CD4-positive, alpha-beta T cell (primary cell): ENCODE results near the gene PTTG1IP. TPM values are rescaled to one million over a fixed set of nuclear protein-coding genes. Genes with fewer than 3 reads are reported as not detected.
A peak's percentile ranks its signal among the peaks of the same experiment; 100 is the strongest.

Source experiments
- ATAC-seq: fragments of 200-7000 bp; cut with Tn5 transposase; one replicate; pipeline ENCODE4 v1.10.0; 2022; ENCODE audit warnings: mild to moderate bottlenecking; ENCODE audit not compliant: poor library complexity
- CTCF ChIA-PET: fragments of 350-600 bp; sonication (Branson Sonifier 250); formaldehyde crosslinking; loops from one replicate; lab custom pipeline; 2021; ENCODE audit warnings: antibody characterized with exemption, inconsistent platforms; lab: Charles Lee
- POLR2A ChIA-PET: fragments of 350-600 bp; sonication (Branson Sonifier 250); formaldehyde crosslinking; loops from one replicate; lab custom pipeline; 2021; ENCODE audit warnings: antibody characterized with exemption, inconsistent platforms; lab: Charles Lee
- DNase-seq, 14 experiments: peaks; one replicate each; pipeline ENCODE4 v3.0.0-alpha.2; 2013 to 2020; ENCODE audit warnings: mixed read lengths in 2 of 14
- H3K27ac ChIP-seq, 2 donors: one replicate each; pipeline versions ENCODE4 v1.5.1 to v1.7.0; 2013; ENCODE audit warnings: low read length in 2 of 2, low read depth in 1 of 2, mild to moderate bottlenecking in 1 of 2
- H3K27me3 ChIP-seq, 2 experiments: 1 replicate in 1 of 2; 2 replicates in 1 of 2; pipeline versions ENCODE4 v1.6.1 to v1.7.0; 2013; ENCODE audit warnings: low read length in 2 of 2, control low read depth in 1 of 2, mild to moderate bottlenecking in 1 of 2, moderate library complexity in 1 of 2; ENCODE audit not compliant: insufficient read depth in 2 of 2, control insufficient read depth in 1 of 2
- H3K36me3 ChIP-seq: one replicate; pipeline ENCODE4 v1.6.1; 2013; ENCODE audit warnings: low read length, control low read depth; ENCODE audit not compliant: insufficient read depth
- H3K4me1 ChIP-seq: one replicate; pipeline ENCODE4 v1.6.1; 2013; ENCODE audit warnings: low read length, control low read depth; ENCODE audit not compliant: insufficient read depth
- H3K4me3 ChIP-seq: one replicate; pipeline ENCODE4 v1.5.1; 2013; ENCODE audit warnings: mild to moderate bottlenecking, low read length, moderate library complexity
- H3K9me3 ChIP-seq, 2 experiments: 1 replicate in 1 of 2; 2 replicates in 1 of 2; pipeline versions ENCODE4 v1.6.1 to v1.7.0; 2013; ENCODE audit warnings: low read length in 2 of 2, mild to moderate bottlenecking in 2 of 2, control low read depth in 1 of 2, moderate library complexity in 1 of 2; ENCODE audit not compliant: control insufficient read depth in 1 of 2, insufficient read depth in 1 of 2
- H3K27ac Mint-ChIP-seq: one replicate; pipeline ENCODE4 v1.8.0; 2020; ENCODE audit warnings: mixed read lengths
- H3K27me3 Mint-ChIP-seq: one replicate; pipeline ENCODE4 v1.8.0; 2021; ENCODE audit warnings: mixed read lengths
- H3K36me3 Mint-ChIP-seq: one replicate; pipeline ENCODE4 v1.8.0; 2021; ENCODE audit warnings: low read depth, mixed read lengths
- H3K4me1 Mint-ChIP-seq: one replicate; pipeline ENCODE4 v1.8.0; 2021; ENCODE audit warnings: low read depth, mixed read lengths
- H3K4me3 Mint-ChIP-seq: one replicate; pipeline ENCODE4 v1.8.0; 2020; ENCODE audit warnings: mild to moderate bottlenecking, mixed read lengths
- H3K9me3 Mint-ChIP-seq: one replicate; pipeline ENCODE4 v1.8.0; 2020; ENCODE audit warnings: mixed read lengths
- intact Hi-C, 2 experiments: fragments of 100-400 bp; cut with DNase I in 1 of 2; cut with micrococcal nuclease in 1 of 2; formaldehyde crosslinking; loops; one replicate each; pipeline versions ENCODE4 v1.15.1 to v1.9.0; 2023 to 2025; cut with DNase I, micrococcal nuclease
- total RNA-seq, 174 experiments: library from RNA in 2 of 174; stranded (reverse) in 2 of 174; gene quantifications; one replicate each; pipeline ENCODE4 v1.2.3 and lab custom pipeline; 2021 to 2026
- TF ChIP-seq, protein P1 (sequence below): fragments of 200-600 bp; IDR thresholded peaks from one replicate; pipeline ENCODE4 v1.8.0; 2022; ENCODE audit warnings: antibody characterized with exemption, mild to moderate bottlenecking

PTTG1IP gene
- total RNA-seq, 2 experiments from 2014 or later, result 99.0 to 99.5 TPM

DNA sequence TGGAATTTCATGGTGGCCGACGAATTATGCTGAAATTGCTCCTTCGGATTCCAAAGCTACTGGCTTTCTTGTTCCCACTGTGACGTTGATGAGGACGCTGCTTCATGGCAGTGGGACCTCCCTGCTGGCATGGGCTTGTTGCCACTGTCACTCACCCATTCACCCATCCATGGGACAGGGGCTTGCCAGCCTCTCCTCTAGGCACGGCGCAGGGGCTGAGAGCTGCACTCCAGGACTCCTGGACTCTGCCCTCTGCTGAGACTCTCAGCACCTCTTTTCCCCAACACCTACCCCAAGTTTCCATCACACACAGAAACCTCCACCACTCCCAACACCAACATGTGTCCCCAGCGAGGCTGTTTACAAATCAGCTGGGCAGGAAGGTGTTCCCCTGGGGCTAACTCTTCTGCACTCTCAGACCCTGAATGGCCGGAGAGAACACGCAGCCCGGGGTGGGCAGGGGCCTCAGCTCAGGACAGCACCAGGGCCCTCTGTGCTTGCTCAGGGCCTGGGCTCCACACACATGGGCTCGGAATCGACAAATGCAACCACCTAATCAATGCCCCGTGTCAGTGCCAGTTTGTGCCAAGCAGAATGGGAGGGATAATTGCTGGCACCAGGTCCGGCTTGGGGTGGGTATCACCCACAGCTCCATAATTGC, 44.1 kb upstream of the PTTG1IP start:
- Mint-ChIP-seq H3K27me3 (no peaks in the 10 kb centered on the region), H3K4me3 (peak overlapping the region; percentile 93), H3K9me3 (no peaks in the 10 kb centered on the region), H3K4me1 (peaks cover 78% of the 10 kb centered on the region), H3K27ac (peak overlapping the region; percentile 96), H3K36me3 (peaks cover 47% of the 10 kb centered on the region)
- no peak for DNase-seq
- ChIA-PET POLR2A (interaction anchor here (0.6 to 10.8 kb wide), 5 partner anchors 9 to 44 kb away, joined by 3 to 362 read pairs (median 4); partner anchors contain the start of genes PTTG1IP and SLX9), CTCF (interaction anchor here (1.0 to 4.8 kb wide), 4 partner anchors 10 to 116 kb away, joined by 3 to 24 read pairs (median 8); no protein-coding TSS in a partner anchor)
- H3K4me3 ChIP-seq, result peak overlapping the region; percentile 80
- TF ChIP-seq, protein P1, sequence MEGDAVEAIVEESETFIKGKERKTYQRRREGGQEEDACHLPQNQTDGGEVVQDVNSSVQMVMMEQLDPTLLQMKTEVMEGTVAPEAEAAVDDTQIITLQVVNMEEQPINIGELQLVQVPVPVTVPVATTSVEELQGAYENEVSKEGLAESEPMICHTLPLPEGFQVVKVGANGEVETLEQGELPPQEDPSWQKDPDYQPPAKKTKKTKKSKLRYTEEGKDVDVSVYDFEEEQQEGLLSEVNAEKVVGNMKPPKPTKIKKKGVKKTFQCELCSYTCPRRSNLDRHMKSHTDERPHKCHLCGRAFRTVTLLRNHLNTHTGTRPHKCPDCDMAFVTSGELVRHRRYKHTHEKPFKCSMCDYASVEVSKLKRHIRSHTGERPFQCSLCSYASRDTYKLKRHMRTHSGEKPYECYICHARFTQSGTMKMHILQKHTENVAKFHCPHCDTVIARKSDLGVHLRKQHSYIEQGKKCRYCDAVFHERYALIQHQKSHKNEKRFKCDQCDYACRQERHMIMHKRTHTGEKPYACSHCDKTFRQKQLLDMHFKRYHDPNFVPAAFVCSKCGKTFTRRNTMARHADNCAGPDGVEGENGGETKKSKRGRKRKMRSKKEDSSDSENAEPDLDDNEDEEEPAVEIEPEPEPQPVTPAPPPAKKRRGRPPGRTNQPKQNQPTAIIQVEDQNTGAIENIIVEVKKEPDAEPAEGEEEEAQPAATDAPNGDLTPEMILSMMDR, result no peak
- H3K27ac ChIP-seq, result peak overlapping the region; percentile 29 to 73
- peaks cover 18% of the 10 kb centered on the region for H3K36me3 ChIP-seq
- H3K4me1 ChIP-seq, result peaks cover 80% of the 10 kb centered on the region
- H3K27me3 ChIP-seq, result no peaks in the 10 kb centered on the region
- no peak for ATAC-seq
- intact Hi-C loops, result no loop called here
- no peaks in the 10 kb centered on the region for H3K9me3 ChIP-seq

DNA sequence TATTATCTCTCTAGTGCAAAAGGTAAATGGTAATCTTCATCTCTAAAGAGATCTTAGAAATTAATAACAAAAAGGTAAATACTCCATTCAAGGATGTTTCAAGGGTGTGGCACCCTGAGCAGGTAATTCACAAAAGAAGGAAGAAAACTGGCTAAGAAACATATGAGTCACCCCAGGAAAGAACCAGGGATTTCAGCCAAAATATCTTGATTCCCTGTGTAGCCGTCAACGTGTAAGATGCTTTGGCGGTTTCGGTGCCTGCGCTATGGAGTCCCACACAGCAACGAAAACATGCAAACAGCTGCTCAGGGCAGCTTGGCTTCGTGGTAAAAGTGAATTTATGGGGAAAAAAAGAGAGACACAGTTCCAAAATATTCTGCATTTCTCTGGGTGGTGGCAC, 43.5 kb upstream of the PTTG1IP start:
- peaks cover 80% of the 10 kb centered on the region for H3K4me1 ChIP-seq
- no peaks in the 10 kb centered on the region for H3K27me3 ChIP-seq
- peaks cover 18% of the 10 kb centered on the region for H3K36me3 ChIP-seq
- Mint-ChIP-seq H3K27ac (peak overlapping the region; percentile 96), H3K36me3 (peaks cover 48% of the 10 kb centered on the region), H3K9me3 (no peaks in the 10 kb centered on the region), H3K27me3 (no peaks in the 10 kb centered on the region), H3K4me3 (peak overlapping the region; percentile 93), H3K4me1 (peaks cover 78% of the 10 kb centered on the region)
- intact Hi-C loops, result no loop called here
- H3K27ac ChIP-seq, result peak overlapping the region; percentile 29 to 73
- no peak for ATAC-seq
- peak in 1 of 14 experiments; percentile 45 for DNase-seq
- H3K9me3 ChIP-seq, result no peaks in the 10 kb centered on the region
- peak overlapping the region; percentile 80 for H3K4me3 ChIP-seq
- CTCF ChIA-PET, result interaction anchor here (0.6 to 4.8 kb wide), 5 partner anchors 10 to 116 kb away, joined by 3 to 24 read pairs (median 6); no protein-coding TSS in a partner anchor
- POLR2A ChIA-PET, result interaction anchor here (0.7 to 10.8 kb wide), 6 partner anchors 8 to 116 kb away, joined by 4 to 362 read pairs (median 4); partner anchors contain the start of genes PTTG1IP, SLX9 and UBE2G2
- TF ChIP-seq, protein P1, result no peak

DNA sequence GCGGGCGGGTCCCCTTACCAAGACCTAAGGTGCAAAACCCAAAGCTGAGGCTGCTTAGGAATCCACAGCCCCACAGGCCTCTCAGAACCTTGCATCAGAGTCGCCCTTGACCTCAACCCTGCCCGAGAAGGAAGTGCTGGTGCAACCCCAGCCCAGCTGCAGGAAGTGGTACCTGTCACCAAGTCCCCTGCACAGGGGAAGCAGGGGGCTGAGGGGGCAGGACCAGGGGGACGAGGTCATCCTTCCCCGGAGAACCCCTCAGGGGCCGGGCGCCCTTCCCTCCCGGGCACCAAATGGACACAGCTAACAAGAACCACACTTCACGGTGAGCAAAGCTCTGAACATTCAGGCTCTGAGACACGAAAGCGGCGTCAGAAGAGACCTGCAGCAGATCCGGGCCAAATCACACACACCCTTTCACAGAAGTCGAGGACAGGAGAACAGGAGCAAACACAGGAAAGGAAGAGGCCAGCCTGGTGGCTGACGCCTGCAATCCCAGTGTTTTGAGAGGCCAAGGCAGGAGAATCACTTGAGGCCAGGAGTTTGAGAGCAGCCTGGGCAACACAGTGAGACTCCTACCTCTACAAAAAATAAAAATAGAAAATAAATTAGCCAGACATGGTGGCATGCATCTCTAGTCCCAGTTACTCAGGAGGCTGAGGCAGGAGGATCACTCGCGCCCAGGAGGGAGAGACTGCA, 40.8 kb upstream of the PTTG1IP start:
- DNase-seq, result peak in 11 of 14 experiments; percentile 27 to 83 (median 55)
- peaks cover 36% of the 10 kb centered on the region for H3K36me3 ChIP-seq
- Mint-ChIP-seq H3K36me3 (peaks cover 46% of the 10 kb centered on the region), H3K27me3 (no peaks in the 10 kb centered on the region), H3K4me1 (peaks cover 80% of the 10 kb centered on the region), H3K4me3 (peak overlapping the region; percentile 93), H3K27ac (peak overlapping the region; percentile 96), H3K9me3 (no peaks in the 10 kb centered on the region)
- peaks cover 95% of the 10 kb centered on the region for H3K4me1 ChIP-seq
- ChIA-PET POLR2A (interaction anchor here (0.6 to 10.8 kb wide), 12 partner anchors 10 to 831 kb away, joined by 3 to 362 read pairs (median 4); partner anchors contain the start of genes PTTG1IP, SLX9 and UBE2G2), CTCF (interaction anchor here (0.8 to 4.8 kb wide), 5 partner anchors 13 to 22 kb away, joined by 3 to 24 read pairs (median 3); no protein-coding TSS in a partner anchor)
- intact Hi-C loops, result loop anchor here in 1 of 2 experiments (5.0 kb wide), 2 partner anchors 42 to 112 kb away; partner anchors contain the start of genes PTTG1IP and UBE2G2
- H3K9me3 ChIP-seq, result no peaks in the 10 kb centered on the region
- H3K4me3 ChIP-seq, result peak overlapping the region; percentile 51
- peak; percentile 19 for ATAC-seq
- TF ChIP-seq, protein P1, result no peak
- no peaks in the 10 kb centered on the region for H3K27me3 ChIP-seq
- H3K27ac ChIP-seq, result peak overlapping the region; percentile 74 to 76
